HEK293 (cell line): ENCODE results near the gene LGALS1.
A peak's percentile ranks its signal among the peaks of the same experiment; 100 is the strongest.

ENCODE experiments used
- CTCF ChIA-PET: fragments of 350-600 bp; formaldehyde crosslinking; extraction: SDS; loops from one replicate; lab custom pipeline; 2021; ENCODE audit warnings: antibody characterized with exemption; lab: Yijun Ruan, JAX
- POLR2A ChIA-PET: fragments of 300-600 bp; formaldehyde crosslinking; extraction: SDS; loops from one replicate; lab custom pipeline; 2020; ENCODE audit warnings: antibody characterized with exemption, inconsistent platforms; lab: Yijun Ruan, JAX
- H3K27ac ChIP-seq: fragments of 200-500 bp; sonication (Bioruptor generic); 2 replicates; pipeline ENCODE4 v1.5.1; 2014; ENCODE audit warnings: low read depth, low read length, control low read depth, inconsistent platforms; ENCODE audit errors: extremely low read depth
- H3K36me3 ChIP-seq, 2 experiments: fragments of 200-500 bp in 1 of 2; sonication (Bioruptor generic) in 1 of 2; 1 replicate in 1 of 2; 2 replicates in 1 of 2; pipeline ENCODE4 v1.5.1; 2014 to 2017; ENCODE audit warnings: inconsistent platforms in 2 of 2, low read length in 2 of 2; ENCODE audit not compliant: control insufficient read depth in 2 of 2, insufficient read depth in 1 of 2
- H3K4me1 ChIP-seq: fragments of 200-500 bp; sonication (Bioruptor generic); 2 replicates; pipeline ENCODE4 v1.5.1; 2014; ENCODE audit warnings: mild to moderate bottlenecking, low read length, inconsistent platforms; ENCODE audit not compliant: control insufficient read depth, insufficient read depth
- H3K4me3 ChIP-seq: 2 replicates; pipeline ENCODE4 v1.5.1; 2011; ENCODE audit warnings: low read depth, mild to moderate bottlenecking, control low read depth, low read length, moderate library complexity
- H3K9me3 ChIP-seq: fragments of 200-500 bp; sonication (Bioruptor generic); 2 replicates; pipeline ENCODE4 v1.5.1; 2014; ENCODE audit warnings: low read depth, low read length, inconsistent platforms; ENCODE audit not compliant: control insufficient read depth, insufficient read depth
- ATF2 ChIP-seq: fragments of 450-650 bp; formaldehyde crosslinking; IDR thresholded peaks from 2 replicates; pipeline ENCODE4 v1.5.1; 2016; ENCODE audit warnings: missing biosample characterization, missing genetic modification characterization, low read depth
- CTCF ChIP-seq: fragments of 450-650 bp; formaldehyde crosslinking; IDR thresholded peaks from 2 replicates; pipeline ENCODE4 v1.5.1; 2016; ENCODE audit warnings: missing biosample characterization, missing genetic modification characterization
- ELK4 ChIP-seq: IDR thresholded peaks from 2 replicates; pipeline ENCODE4 v1.6.1; 2011; ENCODE audit warnings: mild to moderate bottlenecking, low read depth, low read length, borderline replicate concordance
- SCRT2 ChIP-seq: fragments of 450-650 bp; formaldehyde crosslinking; IDR thresholded peaks from 2 replicates; pipeline ENCODE4 v1.5.1; 2016; ENCODE audit warnings: missing biosample characterization, missing genetic modification characterization
- ZBTB1 ChIP-seq: fragments of 450-650 bp; formaldehyde crosslinking; IDR thresholded peaks from 2 replicates; pipeline ENCODE4 v1.5.1; 2016; ENCODE audit warnings: missing biosample characterization, missing genetic modification characterization
- ZFP69B ChIP-seq: fragments of 450-650 bp; formaldehyde crosslinking; IDR thresholded peaks from 2 replicates; pipeline ENCODE4 v1.5.1; 2016; ENCODE audit warnings: missing biosample characterization, missing genetic modification characterization
- ZNF121 ChIP-seq: fragments of 450-650 bp; formaldehyde crosslinking; IDR thresholded peaks from 2 replicates; pipeline ENCODE4 v1.5.1; 2016; ENCODE audit warnings: missing biosample characterization, missing genetic modification characterization
- ZNF18 ChIP-seq: fragments of 450-650 bp; formaldehyde crosslinking; IDR thresholded peaks from 2 replicates; pipeline ENCODE4 v1.5.1; 2016; ENCODE audit warnings: missing biosample characterization, missing genetic modification characterization
- ZNF266 ChIP-seq: fragments of 450-650 bp; formaldehyde crosslinking; IDR thresholded peaks from 2 replicates; pipeline ENCODE4 v1.5.1; 2016; ENCODE audit warnings: missing biosample characterization, missing genetic modification characterization, low read depth
- ZNF280C ChIP-seq: fragments of 450-650 bp; formaldehyde crosslinking; IDR thresholded peaks from 2 replicates; pipeline ENCODE4 v1.5.1; 2016; ENCODE audit warnings: missing biosample characterization, missing genetic modification characterization
- ZNF335 ChIP-seq: fragments of 450-650 bp; formaldehyde crosslinking; conservative IDR thresholded peaks from 2 replicates; pipeline ENCODE4 v1.5.1; 2016; ENCODE audit warnings: missing biosample characterization, missing genetic modification characterization
- ZNF391 ChIP-seq: fragments of 450-650 bp; formaldehyde crosslinking; IDR thresholded peaks from 2 replicates; pipeline ENCODE4 v1.5.1; 2016; ENCODE audit warnings: low read depth, missing biosample characterization, missing genetic modification characterization, borderline replicate concordance
- ZNF394 ChIP-seq: fragments of 450-650 bp; formaldehyde crosslinking; IDR thresholded peaks from 2 replicates; pipeline ENCODE4 v1.5.1; 2016; ENCODE audit warnings: missing biosample characterization, missing genetic modification characterization, mild to moderate bottlenecking, moderate library complexity, borderline replicate concordance
- ZNF398 ChIP-seq: fragments of 450-650 bp; formaldehyde crosslinking; IDR thresholded peaks from 2 replicates; pipeline ENCODE4 v1.5.1; 2017; ENCODE audit warnings: missing biosample characterization, missing genetic modification characterization
- ZNF416 ChIP-seq: fragments of 450-650 bp; formaldehyde crosslinking; IDR thresholded peaks from 2 replicates; pipeline ENCODE4 v1.5.1; 2016; ENCODE audit warnings: missing biosample characterization, missing genetic modification characterization
- ZNF48 ChIP-seq: fragments of 450-650 bp; formaldehyde crosslinking; IDR thresholded peaks from 2 replicates; pipeline ENCODE4 v1.5.1; 2016; ENCODE audit warnings: missing biosample characterization, missing genetic modification characterization
- ZNF510 ChIP-seq: fragments of 450-650 bp; formaldehyde crosslinking; IDR thresholded peaks from 2 replicates; pipeline ENCODE4 v1.5.1; 2018; ENCODE audit warnings: mild to moderate bottlenecking, missing genetic modification characterization, missing biosample characterization; ENCODE audit not compliant: insufficient replicate concordance
- ZNF600 ChIP-seq: fragments of 450-650 bp; formaldehyde crosslinking; IDR thresholded peaks from 2 replicates; pipeline ENCODE4 v1.5.1; 2016; ENCODE audit warnings: missing biosample characterization, missing genetic modification characterization
- ZNF626 ChIP-seq: fragments of 450-650 bp; sonication (Bioruptor Pico); formaldehyde crosslinking; IDR thresholded peaks from 2 replicates; pipeline ENCODE4 v1.5.1; 2018; ENCODE audit warnings: missing biosample characterization, missing genetic modification characterization, inconsistent platforms
- ZNF654 ChIP-seq: fragments of 450-650 bp; formaldehyde crosslinking; IDR thresholded peaks from 2 replicates; pipeline ENCODE4 v1.5.1; 2016; ENCODE audit warnings: low read depth, missing biosample characterization, missing genetic modification characterization
- ZNF692 ChIP-seq: fragments of 450-650 bp; formaldehyde crosslinking; IDR thresholded peaks from 2 replicates; pipeline ENCODE4 v1.5.1; 2016; ENCODE audit warnings: missing biosample characterization, missing genetic modification characterization
- ZNF837 ChIP-seq: fragments of 450-650 bp; formaldehyde crosslinking; IDR thresholded peaks from 2 replicates; pipeline ENCODE4 v1.5.1; 2016; ENCODE audit warnings: missing biosample characterization, missing genetic modification characterization

Gene LGALS1

GRCh38 chr22:37634417-37634924 is 41.0 kb upstream of the LGALS1 start:
- H3K4me1 ChIP-seq = peaks cover 16% of the 10 kb centered on the region
- CTCF ChIA-PET = interaction anchor here (0.6 to 17.0 kb wide), 10 partner anchors 8 to 46 kb away, joined by 3 to 353 read pairs (median 4); partner anchors contain the start of genes LGALS1 and NOL12
- H3K36me3 ChIP-seq = peaks cover 0 to 35% of the 10 kb centered on the region in 2 experiments; a peak in 1 of 3 replicates
- H3K27ac ChIP-seq = peak overlapping the region; percentile 7; the same call in 1 of the 2 replicates
- POLR2A ChIA-PET = interaction anchor here (1.0 to 11.0 kb wide), 5 partner anchors 9 to 122 kb away, joined by 3 to 80 read pairs (median 7); partner anchors contain the start of genes GGA1 and PDXP
- no peaks in the 10 kb centered on the region for H3K9me3 ChIP-seq
- TF ChIP-seq ZNF600 (0 out of 2 replicates have a peak, but pooled peaks have one; percentile 31), ZNF692 (tag by site-specific recombination) (peak; percentile 86), ZFP69B (tag by site-specific recombination) (peak; percentile 93), ZNF394 (tag by site-specific recombination) (no peak), SCRT2 (tag by site-specific recombination) (0 out of 2 replicates have a peak, but pooled peaks have one; percentile 35), ELK4 (no peak), CTCF (peak; percentile 23; the same call in 1 of the 2 replicates)
- no peak overlapping the region for H3K4me3 ChIP-seq

- POLR2A ChIA-PET = interaction anchor here (2.1 to 11.0 kb wide), 2 partner anchors 8 to 24 kb away, joined by 7 to 80 read pairs; partner anchors contain the start of gene PDXP
- H3K4me1 ChIP-seq = peaks cover 18% of the 10 kb centered on the region
- TF ChIP-seq ZNF416 (tag by site-specific recombination) (no peak), ZNF335 (tag by site-specific recombination) (no peak), ZNF18 (tag by site-specific recombination) (no peak), ZNF654 (tag by site-specific recombination) (no peak), ZNF266 (no peak), ZNF837 (no peak), ZNF121 (tag by site-specific recombination) (no peak), ZNF398 (tag by site-specific recombination) (no peak), ZNF280C (tag by site-specific recombination) (no peak), ZNF626 (no peak), ZNF510 (tag by site-specific recombination) (no peak), ZBTB1 (tag by site-specific recombination) (no peak), ATF2 (no peak), ZNF48 (tag by site-specific recombination) (no peak), ZNF391 (tag by site-specific recombination) (no peak)
Observed at GRCh38 chr22:37635157-37635556, 40.3 kb upstream of the LGALS1 start.

More at GRCh38 chr22:37635157-37635556, 40.3 kb upstream of the LGALS1 start:
- Histone ChIP-seq H3K27ac (no peak overlapping the region), H3K9me3 (no peaks in the 10 kb centered on the region), H3K36me3 (peaks cover 0 to 28% of the 10 kb centered on the region in 2 experiments; a peak in 1 of 3 replicates), H3K4me3 (no peak overlapping the region)
- CTCF ChIA-PET = interaction anchor here (0.6 to 17.0 kb wide), 6 partner anchors 8 to 46 kb away, joined by 3 to 353 read pairs (median 4); partner anchors contain the start of genes LGALS1 and NOL12
